Measurements from ENCODE around the gene PRSS56.

PRSS56 gene

GRCh38 chr2:232535761-232536530, 15.8 kb downstream of the PRSS56 start:
- Histone ChIP-seq H3K9me3 (no peaks in the 10 kb centered on the region), H3K27me3 (peaks cover 14% of the 10 kb centered on the region), H3K36me3 (no peaks in the 10 kb centered on the region), H3K27ac (no peak overlapping the region), H3K4me1 (ENCODE audit: control insufficient read depth in 1 of 2, insufficient read depth in 1 of 2, low read depth in 1 of 2, low read length in 1 of 2) (peaks cover 3 to 6% of the 10 kb centered on the region in 2 experiments), H3K4me3 (ENCODE audit: low read depth in 1 of 2, low read length in 1 of 2) (no peak overlapping the region)
- no peak for TF ChIP-seq CTCF (IDR thresholded peaks at IDR 0.05)

GRCh38 chr2:232537079-232537478, 16.9 kb downstream of the PRSS56 start:
- H3K9me3 ChIP-seq, result no peaks in the 10 kb centered on the region
- H3K36me3 ChIP-seq, result no peaks in the 10 kb centered on the region
- peaks cover 3 to 6% of the 10 kb centered on the region in 2 experiments for H3K4me1 ChIP-seq (ENCODE audit: control insufficient read depth in 1 of 2, insufficient read depth in 1 of 2, low read depth in 1 of 2, low read length in 1 of 2)
- peaks cover 22% of the 10 kb centered on the region for H3K27me3 ChIP-seq
- no peak for TF ChIP-seq CTCF (IDR thresholded peaks at IDR 0.05)
- no peak overlapping the region for H3K27ac ChIP-seq
- H3K4me3 ChIP-seq (ENCODE audit: low read depth in 1 of 2, low read length in 1 of 2), result no peak overlapping the region

GRCh38 chr2:232537499-232537898, 17.3 kb downstream of the PRSS56 start:
- no peak for TF ChIP-seq CTCF (IDR thresholded peaks at IDR 0.05)
- H3K4me1 ChIP-seq (ENCODE audit: control insufficient read depth in 1 of 2, insufficient read depth in 1 of 2, low read depth in 1 of 2, low read length in 1 of 2), result peaks cover 3 to 6% of the 10 kb centered on the region in 2 experiments
- H3K4me3 ChIP-seq (ENCODE audit: low read depth in 1 of 2, low read length in 1 of 2), result no peak overlapping the region
- no peaks in the 10 kb centered on the region for H3K36me3 ChIP-seq
- H3K27ac ChIP-seq, result no peak overlapping the region
- H3K27me3 ChIP-seq, result peaks cover 22% of the 10 kb centered on the region
- no peaks in the 10 kb centered on the region for H3K9me3 ChIP-seq

GRCh38 chr2:232538671-232539070, 18.5 kb downstream of the PRSS56 start:
- Histone ChIP-seq H3K27ac (peak overlapping the region; percentile 25), H3K9me3 (no peaks in the 10 kb centered on the region), H3K36me3 (no peaks in the 10 kb centered on the region), H3K4me3 (ENCODE audit: low read depth in 1 of 2, low read length in 1 of 2) (no peak overlapping the region), H3K4me1 (ENCODE audit: control insufficient read depth in 1 of 2, insufficient read depth in 1 of 2, low read depth in 1 of 2, low read length in 1 of 2) (peaks cover 3 to 6% of the 10 kb centered on the region in 2 experiments), H3K27me3 (peaks cover 22% of the 10 kb centered on the region)
- TF ChIP-seq CTCF (IDR thresholded peaks at IDR 0.05), result no peak

DNA sequence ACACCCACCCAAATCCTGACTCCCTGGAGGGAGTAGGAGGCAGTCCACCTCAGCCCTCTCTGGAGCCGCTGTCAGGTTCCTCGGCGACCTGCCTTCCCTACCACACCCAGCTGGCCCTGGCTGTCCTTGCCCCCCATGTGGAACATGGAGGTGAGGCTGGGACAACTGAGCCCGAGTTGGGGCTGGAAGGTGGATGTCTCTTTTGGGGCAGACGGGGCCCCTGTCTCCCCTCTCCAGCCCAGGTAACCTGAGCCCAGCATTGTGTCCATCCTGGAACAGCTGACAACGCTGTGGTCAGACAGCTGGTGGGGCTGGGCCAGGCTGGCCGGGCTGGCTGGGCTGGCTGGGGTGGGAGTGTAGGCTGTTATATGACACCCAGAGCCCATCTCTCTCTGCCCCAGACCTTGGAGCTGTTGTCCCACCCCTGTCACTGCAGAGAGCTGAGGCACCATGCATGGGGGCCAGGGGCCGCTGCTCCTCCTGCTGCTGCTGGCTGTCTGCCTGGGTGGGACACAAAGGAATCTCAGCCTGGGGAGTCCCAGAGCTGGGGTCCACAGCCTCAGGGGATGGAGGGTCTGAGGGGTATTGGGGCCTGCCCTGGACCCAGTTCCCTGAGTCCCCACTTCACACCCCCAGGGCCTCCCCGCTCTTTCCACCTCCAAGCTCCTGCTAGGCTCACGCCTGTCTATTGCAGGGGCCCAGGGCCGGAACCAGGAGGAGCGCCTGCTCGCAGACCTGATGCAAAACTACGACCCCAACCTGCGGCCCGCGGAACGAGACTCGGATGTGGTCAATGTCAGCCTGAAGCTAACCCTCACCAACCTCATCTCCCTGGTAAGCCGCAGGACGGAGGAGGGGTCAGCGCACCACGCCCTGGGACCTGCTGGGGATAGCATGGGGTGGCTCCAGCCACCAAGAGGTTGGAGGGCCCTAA, 19.4 kb downstream of the PRSS56 start, which contains the start of gene CHRNG:
Gene CHRNG (plus strand): TSS at position 395 of the 934 bp plus-strand sequence. CDS start 56 bp downstream, at position 451.
- Histone ChIP-seq H3K9me3 (no peaks in the 10 kb centered on the region), H3K27me3 (peaks cover 22% of the 10 kb centered on the region), H3K4me1 (ENCODE audit: control insufficient read depth in 1 of 2, insufficient read depth in 1 of 2, low read depth in 1 of 2, low read length in 1 of 2) (peaks cover 3 to 6% of the 10 kb centered on the region in 2 experiments), H3K4me3 (ENCODE audit: low read depth in 1 of 2, low read length in 1 of 2) (no peak within 1 kb of the TSS), H3K36me3 (no peaks in the 10 kb centered on the region), H3K27ac (peak within 1 kb of the TSS; percentile 25)
- no peak for TF ChIP-seq CTCF (IDR thresholded peaks at IDR 0.05)
